ENCODE results near the gene SERPINF2.

The SERPINF2 gene

GRCh38 chr17:1783834-1784611 lies 41.4 kb downstream of the SERPINF2 start:
- CTCF ChIA-PET = interaction anchor here (0.6 to 8.9 kb wide), 26 partner anchors 9 to 562 kb away, joined by 3 to 104 read pairs (median 5); partner anchors contain the start of genes RPA1, SERPINF1, SMYD4 and WDR81
- POLR2A ChIA-PET = interaction anchor here (1.0 to 1.7 kb wide), 6 partner anchors 11 to 100 kb away, joined by 3 to 18 read pairs (median 3); partner anchors contain the start of gene SERPINF1
- Histone ChIP-seq H3K27ac (ENCODE audit: extremely low read depth, low read depth, low read length) (no peak overlapping the region), H3K9me3 (ENCODE audit: control insufficient read depth, insufficient read depth, low read depth, low read length) (no peaks in the 10 kb centered on the region), H3K36me3 (ENCODE audit: control insufficient read depth in 2 of 2, insufficient read depth in 1 of 2, low read length in 2 of 2) (peaks cover 25 to 76% of the 10 kb centered on the region in 2 experiments), H3K4me1 (ENCODE audit: control insufficient read depth, insufficient read depth, low read length) (peaks cover 11% of the 10 kb centered on the region), H3K4me3 (ENCODE audit: low read depth, low read length) (no peak overlapping the region)
- TF ChIP-seq ZNF660 (tag by site-specific recombination; IDR thresholded peaks at IDR 0.05) (0 out of 2 replicates have a peak, but pooled peaks have one; percentile 43), ZNF654 (tag by site-specific recombination; IDR thresholded peaks at IDR 0.05; ENCODE audit: low read depth) (peak; percentile 46), ZBTB17 (tag by site-specific recombination; IDR thresholded peaks at IDR 0.05) (no peak), KLF1 (tag by site-specific recombination; IDR thresholded peaks at IDR 0.05) (no peak), ZNF692 (tag by site-specific recombination; IDR thresholded peaks at IDR 0.05) (peak; percentile 59), ZNF184 (tag by site-specific recombination; IDR thresholded peaks at IDR 0.05) (no peak)
- TF ChIP-seq, protein P1, sequence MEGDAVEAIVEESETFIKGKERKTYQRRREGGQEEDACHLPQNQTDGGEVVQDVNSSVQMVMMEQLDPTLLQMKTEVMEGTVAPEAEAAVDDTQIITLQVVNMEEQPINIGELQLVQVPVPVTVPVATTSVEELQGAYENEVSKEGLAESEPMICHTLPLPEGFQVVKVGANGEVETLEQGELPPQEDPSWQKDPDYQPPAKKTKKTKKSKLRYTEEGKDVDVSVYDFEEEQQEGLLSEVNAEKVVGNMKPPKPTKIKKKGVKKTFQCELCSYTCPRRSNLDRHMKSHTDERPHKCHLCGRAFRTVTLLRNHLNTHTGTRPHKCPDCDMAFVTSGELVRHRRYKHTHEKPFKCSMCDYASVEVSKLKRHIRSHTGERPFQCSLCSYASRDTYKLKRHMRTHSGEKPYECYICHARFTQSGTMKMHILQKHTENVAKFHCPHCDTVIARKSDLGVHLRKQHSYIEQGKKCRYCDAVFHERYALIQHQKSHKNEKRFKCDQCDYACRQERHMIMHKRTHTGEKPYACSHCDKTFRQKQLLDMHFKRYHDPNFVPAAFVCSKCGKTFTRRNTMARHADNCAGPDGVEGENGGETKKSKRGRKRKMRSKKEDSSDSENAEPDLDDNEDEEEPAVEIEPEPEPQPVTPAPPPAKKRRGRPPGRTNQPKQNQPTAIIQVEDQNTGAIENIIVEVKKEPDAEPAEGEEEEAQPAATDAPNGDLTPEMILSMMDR (tag by site-specific recombination; IDR thresholded peaks at IDR 0.05) = peak; percentile 62; the same call in 1 of the 2 replicates
- TF ChIP-seq, protein P2, sequence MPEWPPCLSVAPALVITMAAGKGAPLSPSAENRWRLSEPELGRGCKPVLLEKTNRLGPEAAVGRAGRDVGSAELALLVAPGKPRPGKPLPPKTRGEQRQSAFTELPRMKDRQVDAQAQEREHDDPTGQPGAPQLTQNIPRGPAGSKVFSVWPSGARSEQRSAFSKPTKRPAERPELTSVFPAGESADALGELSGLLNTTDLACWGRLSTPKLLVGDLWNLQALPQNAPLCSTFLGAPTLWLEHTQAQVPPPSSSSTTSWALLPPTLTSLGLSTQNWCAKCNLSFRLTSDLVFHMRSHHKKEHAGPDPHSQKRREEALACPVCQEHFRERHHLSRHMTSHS (tag by site-specific recombination; IDR thresholded peaks at IDR 0.05) = no peak

DNA sequence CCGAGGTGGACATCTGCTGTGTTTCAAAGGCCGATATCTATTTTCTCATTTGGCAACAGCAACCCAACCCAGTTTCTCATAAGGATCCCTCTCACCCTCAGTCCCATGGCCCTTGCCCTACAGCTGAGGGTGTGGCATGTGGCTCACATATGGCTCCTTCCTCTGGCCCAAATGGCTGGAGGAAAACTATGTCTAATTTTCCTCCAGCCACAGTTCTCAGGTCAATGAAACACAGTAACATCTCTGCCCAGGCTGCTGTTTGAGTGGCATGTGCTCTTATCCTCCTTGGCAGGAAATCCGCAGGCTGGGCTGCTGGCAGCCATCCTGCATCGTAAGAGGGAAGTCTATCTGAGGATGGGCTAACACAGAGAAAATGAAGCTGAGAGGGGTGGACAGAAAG lies 43.3 kb downstream of the SERPINF2 start:
- H3K4me1 ChIP-seq (ENCODE audit: control insufficient read depth, insufficient read depth, low read length) = peaks cover 3% of the 10 kb centered on the region; the same call in 1 of the 2 replicates
- no peak overlapping the region for H3K4me3 ChIP-seq (ENCODE audit: low read depth, low read length)
- H3K27ac ChIP-seq (ENCODE audit: extremely low read depth, low read depth, low read length) = no peak overlapping the region
- TF ChIP-seq ZNF214 (tag by site-specific recombination; IDR thresholded peaks at IDR 0.05; ENCODE audit: borderline replicate concordance) = no peak
- TF ChIP-seq ZIC2 (tag by site-specific recombination; IDR thresholded peaks at IDR 0.05) = no peak
- no peak for TF ChIP-seq KLF16 (tag by site-specific recombination; IDR thresholded peaks at IDR 0.05)
- TF ChIP-seq ZNF707 (tag by site-specific recombination; IDR thresholded peaks at IDR 0.05) = no peak
- TF ChIP-seq ZNF837 (tag by site-specific recombination; IDR thresholded peaks at IDR 0.05) = no peak
- no peak for TF ChIP-seq ZNF670 (tag by site-specific recombination; IDR thresholded peaks at IDR 0.05; ENCODE audit: low read depth)
- TF ChIP-seq ZNF664 (tag by site-specific recombination; IDR thresholded peaks at IDR 0.05) = no peak
- CTCF ChIA-PET = interaction anchor here (0.6 to 8.9 kb wide), 5 partner anchors 15 to 117 kb away, joined by 3 to 104 read pairs (median 4); partner anchors contain the start of gene WDR81
- peaks cover 19 to 61% of the 10 kb centered on the region in 2 experiments for H3K36me3 ChIP-seq (ENCODE audit: control insufficient read depth in 2 of 2, insufficient read depth in 1 of 2, low read length in 2 of 2)
- POLR2A ChIA-PET = no interaction called here
- H3K9me3 ChIP-seq (ENCODE audit: control insufficient read depth, insufficient read depth, low read depth, low read length) = no peaks in the 10 kb centered on the region

DNA sequence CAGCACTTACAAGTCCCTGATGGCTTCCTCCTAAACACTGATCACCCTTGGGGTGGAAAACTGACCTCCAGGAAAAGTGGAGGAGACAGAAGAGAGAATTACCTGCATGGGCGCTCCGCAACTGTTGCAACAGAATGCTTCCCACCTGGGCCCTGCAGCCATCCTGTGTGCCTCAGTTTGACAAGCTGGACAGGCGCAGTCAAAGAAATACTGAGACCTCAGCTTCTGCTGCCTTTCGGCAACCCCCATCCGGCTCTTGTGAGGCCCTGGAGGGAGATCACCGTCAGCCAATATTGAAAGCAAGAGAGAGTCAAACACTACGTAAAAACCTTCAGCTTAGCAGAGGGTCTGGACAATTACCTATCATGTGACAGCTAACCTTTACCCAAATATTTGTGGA lies 44.0 kb downstream of the SERPINF2 start:
- no peak overlapping the region for H3K4me3 ChIP-seq (ENCODE audit: low read depth, low read length)
- H3K27ac ChIP-seq (ENCODE audit: extremely low read depth, low read depth, low read length) = no peak overlapping the region
- ChIA-PET CTCF (interaction anchor here (1.2 to 8.9 kb wide), 2 partner anchors 65 to 73 kb away, joined by 4 to 104 read pairs; partner anchors contain the start of gene WDR81), POLR2A (interaction anchor here (0.6 to 1.2 kb wide), 2 partner anchors 18 to 67 kb away, joined by 3 to 7 read pairs; no protein-coding TSS in a partner anchor)
- H3K9me3 ChIP-seq (ENCODE audit: control insufficient read depth, insufficient read depth, low read depth, low read length) = no peaks in the 10 kb centered on the region
- H3K36me3 ChIP-seq (ENCODE audit: control insufficient read depth in 2 of 2, insufficient read depth in 1 of 2, low read length in 2 of 2) = peaks cover 15 to 53% of the 10 kb centered on the region in 2 experiments
- peaks cover 3% of the 10 kb centered on the region; the same call in 1 of the 2 replicates for H3K4me1 ChIP-seq (ENCODE audit: control insufficient read depth, insufficient read depth, low read length)
- no peak for TF ChIP-seq ZNF701 (tag by site-specific recombination; IDR thresholded peaks at IDR 0.05)
- TF ChIP-seq, protein P3, sequence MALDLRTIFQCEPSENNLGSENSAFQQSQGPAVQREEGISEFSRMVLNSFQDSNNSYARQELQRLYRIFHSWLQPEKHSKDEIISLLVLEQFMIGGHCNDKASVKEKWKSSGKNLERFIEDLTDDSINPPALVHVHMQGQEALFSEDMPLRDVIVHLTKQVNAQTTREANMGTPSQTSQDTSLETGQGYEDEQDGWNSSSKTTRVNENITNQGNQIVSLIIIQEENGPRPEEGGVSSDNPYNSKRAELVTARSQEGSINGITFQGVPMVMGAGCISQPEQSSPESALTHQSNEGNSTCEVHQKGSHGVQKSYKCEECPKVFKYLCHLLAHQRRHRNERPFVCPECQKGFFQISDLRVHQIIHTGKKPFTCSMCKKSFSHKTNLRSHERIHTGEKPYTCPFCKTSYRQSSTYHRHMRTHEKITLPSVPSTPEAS (tag by site-specific recombination; IDR thresholded peaks at IDR 0.05) = no peak
